Measurements from ENCODE around the gene KRTAP5-7.

KRTAP5-7 gene

DNA sequence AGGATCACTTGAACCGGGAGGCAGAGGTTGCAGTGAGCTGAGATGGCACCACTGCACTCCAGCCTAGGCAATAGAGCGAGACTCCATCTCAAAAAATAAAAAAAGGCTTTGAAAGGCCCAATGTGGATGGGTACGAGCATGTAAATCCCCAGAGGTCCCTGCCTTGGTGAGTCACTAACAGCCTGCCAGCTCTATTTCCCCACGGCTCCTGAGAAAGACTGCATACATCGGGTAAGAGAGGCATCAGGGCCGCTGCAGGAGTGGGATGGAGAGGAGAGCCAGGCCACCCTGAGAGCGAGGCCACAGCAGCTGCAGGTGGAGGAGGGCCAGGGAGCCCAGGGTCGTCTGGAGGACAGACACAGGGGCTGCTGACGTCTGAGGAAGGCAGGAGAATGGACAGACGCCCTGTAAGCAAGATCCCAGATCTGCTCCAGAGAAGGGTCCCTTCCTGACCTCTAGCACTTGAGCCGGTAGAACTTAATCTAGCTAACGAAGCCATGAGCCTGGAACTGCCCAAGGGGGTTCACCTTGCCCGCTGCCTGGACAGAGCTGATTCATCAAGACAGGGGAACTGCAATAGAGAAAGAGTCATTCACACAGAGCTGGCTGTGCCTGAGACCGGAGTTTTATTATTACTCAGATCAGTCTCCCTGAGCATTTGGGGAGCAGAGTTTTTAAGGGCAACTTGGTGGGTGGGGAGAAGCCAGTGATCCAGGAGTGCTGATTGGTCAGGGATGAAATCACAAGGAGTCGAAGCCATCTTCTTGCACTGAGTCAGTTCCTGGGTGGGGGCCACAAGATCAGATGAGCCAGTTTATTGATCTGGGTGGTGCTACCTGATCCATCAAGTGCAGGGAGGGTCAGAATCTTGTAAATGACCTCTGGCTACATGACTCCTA, 16.1 kb downstream of the KRTAP5-7 start:
- Histone ChIP-seq H3K27me3 (ENCODE audit: low read depth, low read length) (peaks cover 9% of the 10 kb centered on the region), H2AFZ (ENCODE audit: low read depth, low read length) (peak overlapping the region; percentile 32; the same call in 1 of the 2 replicates), H3K36me3 (replicated peaks; ENCODE audit: low read depth, low read length) (peaks cover 3% of the 10 kb centered on the region), H3K9ac (ENCODE audit: low read length) (peak overlapping the region; percentile 40; the same call in 1 of the 2 replicates), H3K9me3 (ENCODE audit: insufficient read depth, low read length) (peaks cover 9% of the 10 kb centered on the region; the same call in 1 of the 2 replicates), H3K4me2 (ENCODE audit: low read length) (peak overlapping the region; percentile 78), H4K20me1 (ENCODE audit: insufficient read depth, low read length) (no peaks in the 10 kb centered on the region), H3K4me1 (ENCODE audit: low read length) (peaks cover 28% of the 10 kb centered on the region), H3K79me2 (ENCODE audit: low read length) (no peaks in the 10 kb centered on the region), H3K4me3 (ENCODE audit: low read length) (peak overlapping the region; percentile 52), H3K27ac (ENCODE audit: low read length) (peak overlapping the region; percentile 72)
- TF ChIP-seq EZH2phosphoT487 (IDR thresholded peaks at IDR 0.05; ENCODE audit: low read depth) = no peak
- TF ChIP-seq, protein P1, sequence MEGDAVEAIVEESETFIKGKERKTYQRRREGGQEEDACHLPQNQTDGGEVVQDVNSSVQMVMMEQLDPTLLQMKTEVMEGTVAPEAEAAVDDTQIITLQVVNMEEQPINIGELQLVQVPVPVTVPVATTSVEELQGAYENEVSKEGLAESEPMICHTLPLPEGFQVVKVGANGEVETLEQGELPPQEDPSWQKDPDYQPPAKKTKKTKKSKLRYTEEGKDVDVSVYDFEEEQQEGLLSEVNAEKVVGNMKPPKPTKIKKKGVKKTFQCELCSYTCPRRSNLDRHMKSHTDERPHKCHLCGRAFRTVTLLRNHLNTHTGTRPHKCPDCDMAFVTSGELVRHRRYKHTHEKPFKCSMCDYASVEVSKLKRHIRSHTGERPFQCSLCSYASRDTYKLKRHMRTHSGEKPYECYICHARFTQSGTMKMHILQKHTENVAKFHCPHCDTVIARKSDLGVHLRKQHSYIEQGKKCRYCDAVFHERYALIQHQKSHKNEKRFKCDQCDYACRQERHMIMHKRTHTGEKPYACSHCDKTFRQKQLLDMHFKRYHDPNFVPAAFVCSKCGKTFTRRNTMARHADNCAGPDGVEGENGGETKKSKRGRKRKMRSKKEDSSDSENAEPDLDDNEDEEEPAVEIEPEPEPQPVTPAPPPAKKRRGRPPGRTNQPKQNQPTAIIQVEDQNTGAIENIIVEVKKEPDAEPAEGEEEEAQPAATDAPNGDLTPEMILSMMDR (IDR thresholded peaks at IDR 0.05; ENCODE audit: low read depth, low read length) = no peak

DNA sequence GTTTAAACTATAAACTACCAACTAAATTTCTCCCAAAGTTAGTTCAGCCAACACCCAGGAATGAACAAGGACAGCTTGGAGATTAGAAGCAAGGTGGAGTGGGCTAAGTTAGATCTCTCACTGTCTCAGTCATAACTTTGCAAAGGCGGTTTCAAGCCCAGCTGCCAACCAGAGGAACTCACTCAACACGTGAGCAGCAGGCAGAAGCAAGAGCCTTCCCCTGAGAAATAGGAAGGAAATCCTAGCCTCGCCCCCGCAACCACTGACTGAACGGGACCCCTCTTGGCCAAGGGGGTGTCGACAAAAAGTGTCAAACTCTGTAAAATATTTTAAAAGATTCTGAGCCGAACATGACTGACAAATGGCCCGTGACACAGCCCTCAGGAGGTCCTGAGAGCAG, 16.8 kb downstream of the KRTAP5-7 start:
- TF ChIP-seq, protein P1 (IDR thresholded peaks at IDR 0.05; ENCODE audit: low read depth, low read length) = no peak
- no peak for TF ChIP-seq EZH2phosphoT487 (IDR thresholded peaks at IDR 0.05; ENCODE audit: low read depth)
- H4K20me1 ChIP-seq (ENCODE audit: insufficient read depth, low read length) = no peaks in the 10 kb centered on the region
- peaks cover 9% of the 10 kb centered on the region; the same call in 1 of the 2 replicates for H3K9me3 ChIP-seq (ENCODE audit: insufficient read depth, low read length)
- peaks cover 16% of the 10 kb centered on the region for H3K27me3 ChIP-seq (ENCODE audit: low read depth, low read length)
- H3K4me1 ChIP-seq (ENCODE audit: low read length) = peaks cover 28% of the 10 kb centered on the region
- H3K4me2 ChIP-seq (ENCODE audit: low read length) = peak overlapping the region; percentile 78
- H3K9ac ChIP-seq (ENCODE audit: low read length) = peak overlapping the region; percentile 40; the same call in 1 of the 2 replicates
- H2AFZ ChIP-seq (ENCODE audit: low read depth, low read length) = peak overlapping the region; percentile 32; the same call in 1 of the 2 replicates
- H3K79me2 ChIP-seq (ENCODE audit: low read length) = no peaks in the 10 kb centered on the region
- peaks cover 3% of the 10 kb centered on the region for H3K36me3 ChIP-seq (replicated peaks; ENCODE audit: low read depth, low read length)
- peak overlapping the region; percentile 72 for H3K27ac ChIP-seq (ENCODE audit: low read length)
- H3K4me3 ChIP-seq (ENCODE audit: low read length) = peak overlapping the region; percentile 52

DNA sequence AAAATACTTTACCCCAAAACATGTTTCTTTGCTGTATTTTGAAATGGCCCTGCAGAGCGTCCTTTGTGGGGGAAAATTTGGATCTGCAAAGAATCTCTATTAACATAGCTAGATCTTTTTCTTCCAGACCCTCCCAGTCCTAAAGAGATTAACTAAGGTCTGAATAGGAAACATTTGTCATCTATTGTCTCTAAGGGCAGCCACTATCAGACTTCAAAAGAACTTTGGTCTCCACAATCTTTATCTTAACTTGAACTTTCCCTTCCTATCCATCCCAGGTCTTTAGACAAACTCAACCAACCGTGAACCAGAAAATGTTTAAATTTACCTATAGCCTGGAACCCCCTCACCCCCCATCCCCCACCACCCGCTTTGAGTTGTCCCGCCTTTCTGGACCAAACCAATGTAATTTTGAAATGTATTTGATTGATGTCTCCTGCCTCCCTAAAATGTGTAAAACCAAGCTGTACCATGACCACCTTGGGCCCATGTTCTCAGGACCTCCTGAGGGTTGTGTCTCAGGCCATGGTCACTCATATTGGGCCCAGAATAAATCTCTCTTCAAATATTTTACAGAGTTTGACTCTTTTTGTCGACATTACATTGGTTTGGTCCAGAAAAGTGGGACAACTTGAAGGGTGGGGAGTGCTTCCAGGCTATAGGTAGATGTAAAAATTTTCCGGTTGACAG, 17.6 kb downstream of the KRTAP5-7 start:
- H3K27ac ChIP-seq (ENCODE audit: low read length) = no peak overlapping the region
- no peaks in the 10 kb centered on the region for H4K20me1 ChIP-seq (ENCODE audit: insufficient read depth, low read length)
- H3K9me3 ChIP-seq (ENCODE audit: insufficient read depth, low read length) = peaks cover 9% of the 10 kb centered on the region; the same call in 1 of the 2 replicates
- no peak overlapping the region for H3K4me3 ChIP-seq (ENCODE audit: low read length)
- H2AFZ ChIP-seq (ENCODE audit: low read depth, low read length) = no peak overlapping the region
- H3K4me1 ChIP-seq (ENCODE audit: low read length) = peaks cover 29% of the 10 kb centered on the region
- peaks cover 3% of the 10 kb centered on the region for H3K36me3 ChIP-seq (replicated peaks; ENCODE audit: low read depth, low read length)
- peaks cover 24% of the 10 kb centered on the region for H3K27me3 ChIP-seq (ENCODE audit: low read depth, low read length)
- H3K4me2 ChIP-seq (ENCODE audit: low read length) = no peak overlapping the region
- no peaks in the 10 kb centered on the region for H3K79me2 ChIP-seq (ENCODE audit: low read length)
- H3K9ac ChIP-seq (ENCODE audit: low read length) = no peak overlapping the region
- TF ChIP-seq EZH2phosphoT487 (IDR thresholded peaks at IDR 0.05; ENCODE audit: low read depth) = no peak
- TF ChIP-seq, protein P1 (IDR thresholded peaks at IDR 0.05; ENCODE audit: low read depth, low read length) = no peak
